ENCODE measurements around the gene CNIH2.

The CNIH2 gene

DNA sequence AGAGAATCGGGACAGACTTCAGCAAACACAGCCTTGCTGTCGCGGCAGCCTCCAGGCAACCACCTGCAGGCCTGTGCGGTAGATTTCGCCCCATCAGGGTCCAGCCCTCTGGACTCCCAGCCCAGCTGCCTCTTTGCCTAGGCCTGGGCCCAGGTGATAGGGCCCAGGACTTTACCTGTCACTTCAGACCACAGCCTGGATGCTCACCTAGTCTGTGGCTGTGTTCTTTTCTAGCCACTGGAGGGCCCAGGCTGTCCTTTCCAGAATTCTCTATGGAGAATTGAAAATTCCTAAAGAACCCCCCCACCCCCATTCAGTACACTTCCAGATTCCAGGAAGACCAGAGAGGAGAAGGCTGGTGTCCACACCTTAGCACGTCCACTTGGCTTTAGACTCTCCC, 40.1 kb upstream of the CNIH2 start:
- Histone ChIP-seq H3K9ac (ENCODE audit: low read length) (no peak overlapping the region), H3K14ac (ENCODE audit: low read length in 2 of 2) (no peak overlapping the region)
- 95% methylated on average over 6 of the region's 6 CpGs for WGBS

GRCh38 chr11:66238786-66239413, 39.1 kb upstream of the CNIH2 start:
- Histone ChIP-seq H2BK120ac (ENCODE audit: low read depth, low read length) (no peak overlapping the region), H2BK12ac (ENCODE audit: low read length in 2 of 2) (no peak overlapping the region), H3K4me1 (ENCODE audit: control insufficient read depth, insufficient read depth, low read depth, low read length) (peaks cover 2% of the 10 kb centered on the region), H3K4me2 (ENCODE audit: low read length, poor library complexity, severe bottlenecking) (no peak overlapping the region), H3K27me3 (ENCODE audit: control insufficient read depth in 1 of 2, insufficient read depth in 1 of 2, low read length in 2 of 2) (no peaks in the 10 kb centered on the region), H3K27ac (ENCODE audit: low read length, poor library complexity, severe bottlenecking) (no peak overlapping the region), H3K79me1 (replicated peaks; ENCODE audit: low read length, poor library complexity, severe bottlenecking) (no peaks in the 10 kb centered on the region), H2BK5ac (ENCODE audit: low read depth, low read length, poor library complexity, severe bottlenecking) (no peak overlapping the region), H2AFZ (ENCODE audit: low read depth, low read length) (no peak overlapping the region), H3K23ac (ENCODE audit: low read length in 2 of 2) (no peak overlapping the region), H3K14ac (ENCODE audit: low read length in 2 of 2) (no peak overlapping the region), H4K8ac (ENCODE audit: low read length) (no peak overlapping the region), H2BK15ac (ENCODE audit: low read depth, poor library complexity, severe bottlenecking) (no peak overlapping the region), H4K91ac (ENCODE audit: low read length) (no peak overlapping the region), H3K36me3 (ENCODE audit: control insufficient read depth in 1 of 2, insufficient read depth in 2 of 2, low read depth in 1 of 2, low read length in 2 of 2) (peaks cover 82 to 94% of the 10 kb centered on the region in 2 experiments), H3K4me3 (ENCODE audit: insufficient read depth in 1 of 2, low read depth in 1 of 2, low read length in 2 of 2) (no peak overlapping the region), H3K9me3 (ENCODE audit: control insufficient read depth, low read length) (no peaks in the 10 kb centered on the region), H3K4ac (ENCODE audit: low read depth in 1 of 2, low read length in 2 of 2) (no peak overlapping the region), H2AK5ac (ENCODE audit: low read length, severe bottlenecking) (no peak overlapping the region), H3K18ac (ENCODE audit: low read depth in 1 of 2, low read length in 2 of 2) (no peak overlapping the region), H3K9ac (ENCODE audit: low read length) (no peak overlapping the region)
- no peak for DNase-seq
- 98% methylated on average over 17 of the region's 17 CpGs for WGBS

More for the DNA sequence above, 40.1 kb upstream of the CNIH2 start:
- no peak overlapping the region for H2BK12ac ChIP-seq (ENCODE audit: low read length in 2 of 2)
- H2BK120ac ChIP-seq (ENCODE audit: low read depth, low read length), result no peak overlapping the region
- H3K36me3 ChIP-seq (ENCODE audit: control insufficient read depth in 1 of 2, insufficient read depth in 2 of 2, low read depth in 1 of 2, low read length in 2 of 2), result peaks cover 89 to 94% of the 10 kb centered on the region in 2 experiments
- H2BK15ac ChIP-seq (ENCODE audit: low read depth, poor library complexity, severe bottlenecking), result no peak overlapping the region
- H2BK5ac ChIP-seq (ENCODE audit: low read depth, low read length, poor library complexity, severe bottlenecking), result no peak overlapping the region
- DNase-seq, result no peak
- no peak overlapping the region for H4K91ac ChIP-seq (ENCODE audit: low read length)
- H3K4me1 ChIP-seq (ENCODE audit: control insufficient read depth, insufficient read depth, low read depth, low read length), result peaks cover 2% of the 10 kb centered on the region
- H3K4ac ChIP-seq (ENCODE audit: low read depth in 1 of 2, low read length in 2 of 2), result no peak overlapping the region
- no peaks in the 10 kb centered on the region for H3K79me1 ChIP-seq (replicated peaks; ENCODE audit: low read length, poor library complexity, severe bottlenecking)
- H4K8ac ChIP-seq (ENCODE audit: low read length), result no peak overlapping the region
- no peak overlapping the region for H2AFZ ChIP-seq (ENCODE audit: low read depth, low read length)
- H3K18ac ChIP-seq (ENCODE audit: low read depth in 1 of 2, low read length in 2 of 2), result no peak overlapping the region
- no peak overlapping the region for H3K23ac ChIP-seq (ENCODE audit: low read length in 2 of 2)
- H3K9me3 ChIP-seq (ENCODE audit: control insufficient read depth, low read length), result no peaks in the 10 kb centered on the region
- no peak overlapping the region for H3K4me3 ChIP-seq (ENCODE audit: insufficient read depth in 1 of 2, low read depth in 1 of 2, low read length in 2 of 2)
- no peaks in the 10 kb centered on the region for H3K27me3 ChIP-seq (ENCODE audit: control insufficient read depth in 1 of 2, insufficient read depth in 1 of 2, low read length in 2 of 2)
- no peak overlapping the region for H3K4me2 ChIP-seq (ENCODE audit: low read length, poor library complexity, severe bottlenecking)
- H2AK5ac ChIP-seq (ENCODE audit: low read length, severe bottlenecking), result no peak overlapping the region
- H3K27ac ChIP-seq (ENCODE audit: low read length, poor library complexity, severe bottlenecking), result no peak overlapping the region

DNA sequence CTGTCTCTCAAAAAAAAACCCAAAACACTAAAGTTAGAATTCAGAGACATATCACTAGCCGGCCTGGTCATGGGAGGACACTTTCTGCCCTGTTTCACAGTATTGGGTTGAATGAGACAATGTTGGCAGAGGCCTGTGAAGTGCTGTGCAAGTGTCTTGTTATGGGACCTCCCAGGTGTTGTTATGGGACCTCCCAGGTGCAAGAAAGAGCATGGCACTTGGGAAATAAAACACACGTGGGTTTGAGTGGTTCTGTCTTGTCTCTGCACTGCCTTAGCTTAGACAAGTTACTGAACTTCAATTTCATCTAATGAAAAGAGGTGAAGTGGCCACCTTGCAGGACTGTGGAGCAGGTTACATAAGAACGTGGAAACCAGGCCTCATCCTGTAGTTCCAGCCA, 38.5 kb upstream of the CNIH2 start:
- Histone ChIP-seq H2BK120ac (ENCODE audit: low read depth, low read length) (no peak overlapping the region), H2AFZ (ENCODE audit: low read depth, low read length) (no peak overlapping the region), H3K79me1 (replicated peaks; ENCODE audit: low read length, poor library complexity, severe bottlenecking) (no peaks in the 10 kb centered on the region), H2BK5ac (ENCODE audit: low read depth, low read length, poor library complexity, severe bottlenecking) (no peak overlapping the region), H3K27ac (ENCODE audit: low read length, poor library complexity, severe bottlenecking) (no peak overlapping the region), H3K4me3 (ENCODE audit: insufficient read depth in 1 of 2, low read depth in 1 of 2, low read length in 2 of 2) (no peak overlapping the region), H3K36me3 (ENCODE audit: control insufficient read depth in 1 of 2, insufficient read depth in 2 of 2, low read depth in 1 of 2, low read length in 2 of 2) (peaks cover 77 to 94% of the 10 kb centered on the region in 2 experiments), H4K91ac (ENCODE audit: low read length) (no peak overlapping the region), H2BK15ac (ENCODE audit: low read depth, poor library complexity, severe bottlenecking) (no peak overlapping the region), H3K9me3 (ENCODE audit: control insufficient read depth, low read length) (no peaks in the 10 kb centered on the region), H3K14ac (ENCODE audit: low read length in 2 of 2) (no peak overlapping the region), H3K9ac (ENCODE audit: low read length) (no peak overlapping the region), H3K4me2 (ENCODE audit: low read length, poor library complexity, severe bottlenecking) (no peak overlapping the region), H2BK12ac (ENCODE audit: low read length in 2 of 2) (no peak overlapping the region), H3K18ac (ENCODE audit: low read depth in 1 of 2, low read length in 2 of 2) (no peak overlapping the region), H3K4me1 (ENCODE audit: control insufficient read depth, insufficient read depth, low read depth, low read length) (peaks cover 2% of the 10 kb centered on the region), H3K23ac (ENCODE audit: low read length in 2 of 2) (no peak overlapping the region), H4K8ac (ENCODE audit: low read length) (no peak overlapping the region), H2AK5ac (ENCODE audit: low read length, severe bottlenecking) (no peak overlapping the region), H3K27me3 (ENCODE audit: control insufficient read depth in 1 of 2, insufficient read depth in 1 of 2, low read length in 2 of 2) (no peaks in the 10 kb centered on the region), H3K4ac (ENCODE audit: low read depth in 1 of 2, low read length in 2 of 2) (no peak overlapping the region)
- DNase-seq, result no peak
- WGBS, result 95% methylated on average over 3 of the region's 3 CpGs

- Histone ChIP-seq H2AFZ (ENCODE audit: low read depth, low read length) (no peak overlapping the region), H2AK5ac (ENCODE audit: low read length, severe bottlenecking) (no peak overlapping the region), H3K18ac (ENCODE audit: low read depth in 1 of 2, low read length in 2 of 2) (no peak overlapping the region), H3K9ac (ENCODE audit: low read length) (no peak overlapping the region), H3K14ac (ENCODE audit: low read length in 2 of 2) (no peak overlapping the region), H2BK12ac (ENCODE audit: low read length in 2 of 2) (no peak overlapping the region), H2BK15ac (ENCODE audit: low read depth, poor library complexity, severe bottlenecking) (no peak overlapping the region), H4K91ac (ENCODE audit: low read length) (no peak overlapping the region), H2BK120ac (ENCODE audit: low read depth, low read length) (no peak overlapping the region), H3K4ac (ENCODE audit: low read depth in 1 of 2, low read length in 2 of 2) (no peak overlapping the region), H3K79me1 (replicated peaks; ENCODE audit: low read length, poor library complexity, severe bottlenecking) (no peaks in the 10 kb centered on the region), H3K4me2 (ENCODE audit: low read length, poor library complexity, severe bottlenecking) (no peak overlapping the region), H4K8ac (ENCODE audit: low read length) (no peak overlapping the region), H3K36me3 (ENCODE audit: control insufficient read depth in 1 of 2, insufficient read depth in 2 of 2, low read depth in 1 of 2, low read length in 2 of 2) (peaks cover 76 to 94% of the 10 kb centered on the region in 2 experiments), H3K9me3 (ENCODE audit: control insufficient read depth, low read length) (no peaks in the 10 kb centered on the region), H3K27ac (ENCODE audit: low read length, poor library complexity, severe bottlenecking) (no peak overlapping the region), H3K27me3 (ENCODE audit: control insufficient read depth in 1 of 2, insufficient read depth in 1 of 2, low read length in 2 of 2) (no peaks in the 10 kb centered on the region), H2BK5ac (ENCODE audit: low read depth, low read length, poor library complexity, severe bottlenecking) (no peak overlapping the region), H3K23ac (ENCODE audit: low read length in 2 of 2) (no peak overlapping the region), H3K4me1 (ENCODE audit: control insufficient read depth, insufficient read depth, low read depth, low read length) (peaks cover 2% of the 10 kb centered on the region), H3K4me3 (ENCODE audit: insufficient read depth in 1 of 2, low read depth in 1 of 2, low read length in 2 of 2) (no peak overlapping the region)
- no peak for DNase-seq
- WGBS, result 86% methylated on average over 24 of the region's 25 CpGs
These were observed 37.8 kb upstream of the CNIH2 start for GRCh38 chr11:66239998-66240780.

All from mesenchymal stem cell (in vitro differentiated cells and primary cell).